Measurements from ENCODE around the gene RNU1-3.
"Not testable (repeated sequence)": the region's sequence is repeated elsewhere in the genome, so short reads cannot be mapped to it uniquely, and the experiment has no call there.

Gene RNU1-3

DNA sequence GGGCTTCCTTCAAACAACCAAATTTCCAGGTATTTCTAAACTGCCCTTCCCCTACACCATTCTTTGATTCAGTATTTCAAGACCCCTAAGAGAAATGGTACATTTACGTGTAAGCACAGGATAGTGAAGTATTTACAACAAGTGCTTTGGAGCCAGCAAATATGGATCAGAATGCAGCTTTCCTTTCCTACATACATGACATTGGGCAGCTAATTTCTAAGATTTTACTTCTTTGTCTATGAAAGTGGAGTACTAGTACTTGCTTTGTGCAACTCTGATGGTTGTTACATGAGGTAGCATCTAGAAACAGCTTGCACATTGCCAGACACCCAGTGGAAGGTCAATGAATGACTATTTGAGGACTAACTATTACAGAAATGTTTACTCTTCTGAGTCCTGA is 15.2 kb downstream of the RNU1-3 start:
- not testable (repeated sequence) for ATAC-seq (ENCODE audit: low read depth); H3K27me3 Mint-ChIP-seq; DNase-seq (ENCODE audit: low spot score in 2 of 2); H3K4me3 Mint-ChIP-seq; H3K27ac Mint-ChIP-seq; H3K9me3 Mint-ChIP-seq; H3K36me3 Mint-ChIP-seq; H3K4me1 Mint-ChIP-seq

DNA sequence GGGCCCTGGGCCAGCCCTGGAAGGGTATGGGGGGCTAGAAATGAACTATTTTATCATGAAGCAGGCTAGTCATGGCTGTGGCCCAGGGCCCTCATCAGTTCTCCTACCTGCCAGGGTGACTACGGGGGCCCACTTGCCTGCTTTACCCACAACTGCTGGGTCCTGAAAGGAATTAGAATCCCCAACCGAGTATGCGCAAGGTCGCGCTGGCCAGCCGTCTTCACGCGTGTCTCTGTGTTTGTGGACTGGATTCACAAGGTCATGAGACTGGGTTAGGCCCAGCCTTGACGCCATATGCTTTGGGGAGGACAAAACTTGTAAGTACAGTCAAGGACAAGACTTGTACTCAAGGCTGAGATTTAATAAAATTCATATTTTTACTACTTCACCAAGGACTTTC is 16.8 kb downstream of the RNU1-3 start:
- not testable (repeated sequence) for H3K27me3 Mint-ChIP-seq; H3K36me3 Mint-ChIP-seq; ATAC-seq (ENCODE audit: low read depth); H3K4me1 Mint-ChIP-seq; H3K4me3 Mint-ChIP-seq; H3K9me3 Mint-ChIP-seq; H3K27ac Mint-ChIP-seq
- peak in 1 of 2 donors; percentile 22 for DNase-seq (ENCODE audit: low spot score in 2 of 2)

DNA sequence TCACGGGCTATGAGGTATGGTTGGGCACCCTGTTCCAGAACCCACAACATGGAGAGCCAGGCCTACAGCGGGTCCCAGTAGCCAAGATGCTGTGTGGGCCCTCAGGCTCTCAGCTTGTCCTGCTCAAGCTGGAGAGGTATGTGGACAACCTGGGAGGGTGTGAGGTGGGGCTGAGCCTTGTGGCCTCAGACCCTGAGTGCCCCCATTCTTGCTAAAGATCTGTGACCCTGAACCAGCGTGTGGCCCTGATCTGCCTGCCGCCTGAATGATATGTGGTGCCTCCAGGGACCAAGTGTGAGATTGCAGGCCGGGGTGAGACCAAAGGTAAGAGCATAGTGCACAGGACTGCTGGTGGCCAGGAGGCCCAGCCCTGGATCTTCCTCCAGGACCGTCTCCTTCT is 17.4 kb downstream of the RNU1-3 start:
- H3K9me3 Mint-ChIP-seq; H3K4me3 Mint-ChIP-seq; H3K27me3 Mint-ChIP-seq; ATAC-seq (ENCODE audit: low read depth); H3K36me3 Mint-ChIP-seq; H3K4me1 Mint-ChIP-seq; H3K27ac Mint-ChIP-seq: not testable (repeated sequence)
- DNase-seq (ENCODE audit: low spot score in 2 of 2), result peak in 1 of 2 donors; percentile 14

DNA sequence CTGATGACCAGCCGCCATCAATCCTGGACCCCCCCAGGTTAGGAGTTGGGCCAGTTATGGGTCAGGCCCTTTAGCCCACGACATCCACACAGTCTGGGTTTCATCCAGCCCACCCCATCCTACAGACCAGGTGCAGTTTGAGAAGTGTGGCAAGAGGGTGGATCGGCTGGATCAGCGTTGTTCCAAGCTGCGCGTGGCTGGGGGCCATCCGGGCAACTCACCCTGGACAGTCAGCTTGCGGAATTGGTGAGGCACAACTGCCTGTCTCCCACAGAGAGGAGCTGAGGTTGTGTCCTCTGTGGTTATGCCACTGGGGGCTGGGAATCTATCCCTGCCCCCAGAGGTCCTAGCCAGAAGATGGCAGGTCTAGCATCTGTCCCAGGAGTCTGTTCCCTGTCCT is 18.0 kb downstream of the RNU1-3 start:
- DNase-seq (ENCODE audit: low spot score in 2 of 2), result peak in 1 of 2 donors; percentile 12
- H3K4me1 Mint-ChIP-seq; ATAC-seq (ENCODE audit: low read depth); H3K9me3 Mint-ChIP-seq; H3K27me3 Mint-ChIP-seq; H3K4me3 Mint-ChIP-seq; H3K36me3 Mint-ChIP-seq; H3K27ac Mint-ChIP-seq: not testable (repeated sequence)

- not testable (repeated sequence) for H3K27me3 Mint-ChIP-seq; ATAC-seq (ENCODE audit: low read depth)
These were observed 18.5 kb downstream of the RNU1-3 start for GRCh38 chr1:16648250-16648649.

GRCh38 chr1:16647179-16648176 is 19.3 kb downstream of the RNU1-3 start:
- not testable (repeated sequence) for H3K4me1 Mint-ChIP-seq; H3K27ac Mint-ChIP-seq; H3K9me3 Mint-ChIP-seq; H3K36me3 Mint-ChIP-seq; ATAC-seq (ENCODE audit: low read depth); H3K27me3 Mint-ChIP-seq
- DNase-seq (ENCODE audit: low spot score in 2 of 2), result peak in 1 of 2 donors; percentile 49
- peak overlapping the region; percentile 49 for H3K4me3 Mint-ChIP-seq

More at GRCh38 chr1:16648250-16648649, 18.5 kb downstream of the RNU1-3 start:
- H3K4me1 Mint-ChIP-seq, H3K4me3 Mint-ChIP-seq, H3K27ac Mint-ChIP-seq, H3K9me3 Mint-ChIP-seq, H3K36me3 Mint-ChIP-seq: not testable (repeated sequence)
- DNase-seq (ENCODE audit: low spot score in 2 of 2), result peak in 1 of 2 donors; percentile 12

GRCh38 chr1:16646716-16647115 is 20.0 kb downstream of the RNU1-3 start:
- not testable (repeated sequence) for H3K27me3 Mint-ChIP-seq; H3K4me3 Mint-ChIP-seq; H3K27ac Mint-ChIP-seq; H3K36me3 Mint-ChIP-seq; ATAC-seq (ENCODE audit: low read depth); H3K9me3 Mint-ChIP-seq; H3K4me1 Mint-ChIP-seq; DNase-seq (ENCODE audit: low spot score in 2 of 2)

DNA sequence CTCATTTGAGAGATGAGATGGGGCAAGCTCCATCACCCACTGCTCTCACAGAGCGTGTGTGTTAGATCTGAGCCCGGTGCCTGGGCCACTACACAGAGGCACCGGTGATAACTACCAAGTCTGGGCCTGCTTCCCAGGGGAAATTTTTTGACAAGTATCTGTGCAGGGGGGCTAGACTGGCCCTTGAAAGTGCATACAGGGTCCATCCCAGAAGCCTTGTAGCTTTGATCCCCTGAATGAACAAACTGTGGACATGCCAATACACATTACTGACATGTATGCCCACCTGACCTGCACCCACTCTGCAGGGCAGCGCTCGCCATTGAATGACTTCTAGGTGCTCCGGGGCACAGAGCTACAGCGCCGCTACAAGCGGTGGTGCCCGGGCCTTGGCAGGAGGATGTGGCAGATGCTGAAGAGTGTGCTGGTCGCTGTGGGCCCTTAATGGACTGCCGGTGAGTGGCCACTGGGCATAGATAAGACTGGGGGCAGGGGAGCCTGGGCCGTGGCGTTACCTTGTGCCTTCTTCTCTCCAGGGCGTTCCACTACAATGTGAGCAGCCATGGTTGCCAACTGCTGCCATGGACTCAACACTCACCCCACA is 20.6 kb downstream of the RNU1-3 start:
- DNase-seq (ENCODE audit: low spot score in 2 of 2), result peak in 1 of 2 donors; percentile 32
- H3K27ac Mint-ChIP-seq; ATAC-seq (ENCODE audit: low read depth); H3K4me1 Mint-ChIP-seq; H3K36me3 Mint-ChIP-seq; H3K4me3 Mint-ChIP-seq; H3K27me3 Mint-ChIP-seq; H3K9me3 Mint-ChIP-seq: not testable (repeated sequence)

- not testable (repeated sequence) for ATAC-seq (ENCODE audit: low read depth); H3K9me3 Mint-ChIP-seq; H3K27me3 Mint-ChIP-seq; H3K4me1 Mint-ChIP-seq; DNase-seq (ENCODE audit: low spot score in 2 of 2); H3K4me3 Mint-ChIP-seq; H3K36me3 Mint-ChIP-seq; H3K27ac Mint-ChIP-seq
These were observed 21.3 kb downstream of the RNU1-3 start for GRCh38 chr1:16645271-16646060.

GRCh38 chr1:16644482-16645270 is 22.1 kb downstream of the RNU1-3 start:
- ATAC-seq (ENCODE audit: low read depth) (peak; percentile 90), DNase-seq (ENCODE audit: low spot score in 2 of 2) (peak; percentile 100)
- not testable (repeated sequence) for H3K4me3 Mint-ChIP-seq, H3K9me3 Mint-ChIP-seq, H3K36me3 Mint-ChIP-seq, H3K27me3 Mint-ChIP-seq, H3K4me1 Mint-ChIP-seq, H3K27ac Mint-ChIP-seq

DNA sequence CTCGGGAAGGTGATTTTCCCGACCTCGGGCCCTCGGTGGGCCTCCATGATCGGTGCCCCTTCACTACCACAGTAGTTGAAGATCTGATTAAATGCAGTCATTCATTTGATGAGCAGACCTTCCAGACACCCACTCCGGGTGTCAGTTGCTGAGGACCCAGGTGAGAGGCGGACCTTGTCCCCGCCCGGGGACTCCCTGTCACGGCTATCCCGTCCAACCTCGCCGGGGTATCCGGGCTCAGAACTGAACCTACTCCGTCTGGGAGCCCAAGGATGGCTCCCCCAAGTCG is 22.6 kb downstream of the RNU1-3 start:
- Mint-ChIP-seq H3K27ac (no peak overlapping the region), H3K9me3 (no peaks in the 10 kb centered on the region), H3K4me3 (no peak overlapping the region), H3K36me3 (no peaks in the 10 kb centered on the region), H3K27me3 (no peaks in the 10 kb centered on the region), H3K4me1 (no peaks in the 10 kb centered on the region)
- no peak for DNase-seq (ENCODE audit: low spot score in 2 of 2)
- no peak for ATAC-seq (ENCODE audit: low read depth)

- not testable (repeated sequence) for H3K4me3 Mint-ChIP-seq; H3K9me3 Mint-ChIP-seq; ATAC-seq (ENCODE audit: low read depth); H3K27ac Mint-ChIP-seq; H3K4me1 Mint-ChIP-seq; H3K36me3 Mint-ChIP-seq; H3K27me3 Mint-ChIP-seq
- DNase-seq (ENCODE audit: low spot score in 2 of 2), result peak in 1 of 2 donors; percentile 44
These were observed 23.1 kb downstream of the RNU1-3 start for GRCh38 chr1:16643476-16644192.

DNA sequence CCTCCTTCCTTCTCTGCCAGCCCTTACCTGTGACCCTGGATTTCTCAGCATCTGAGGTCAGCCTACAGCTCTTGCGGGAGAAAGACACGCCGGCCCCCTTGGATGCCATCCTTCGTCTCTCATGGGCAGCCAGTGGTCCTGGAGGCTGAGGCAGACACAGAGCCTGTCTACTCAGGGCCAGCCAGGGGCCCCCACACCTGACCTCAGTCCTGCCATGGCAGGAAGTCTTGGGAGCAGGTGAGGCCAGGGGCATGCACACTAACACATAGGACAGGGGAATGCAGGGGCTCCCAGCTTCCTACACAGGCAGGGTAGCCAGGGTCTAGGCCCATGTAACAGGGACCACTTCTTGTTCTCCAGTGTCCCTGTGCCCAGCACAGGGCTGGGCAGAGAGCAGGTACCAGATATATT is 23.7 kb downstream of the RNU1-3 start:
- H3K36me3 Mint-ChIP-seq; H3K9me3 Mint-ChIP-seq; H3K4me1 Mint-ChIP-seq; H3K4me3 Mint-ChIP-seq; H3K27ac Mint-ChIP-seq; H3K27me3 Mint-ChIP-seq; ATAC-seq (ENCODE audit: low read depth): not testable (repeated sequence)
- peak in 1 of 2 donors; percentile 47 for DNase-seq (ENCODE audit: low spot score in 2 of 2)
